ENCODE measurements around the gene TSHZ2. TPM values are rescaled to one million over a fixed set of nuclear protein-coding genes. Genes with fewer than 3 reads are reported as not detected.

TSHZ2 gene
- total RNA-seq, 1 donor from 2014 or later = 10.3 TPM

- ATAC-seq = peak; percentile 64
Measured at GRCh38 chr20:53210931-53211330, 238.8 kb downstream of the TSHZ2 start.

DNA sequence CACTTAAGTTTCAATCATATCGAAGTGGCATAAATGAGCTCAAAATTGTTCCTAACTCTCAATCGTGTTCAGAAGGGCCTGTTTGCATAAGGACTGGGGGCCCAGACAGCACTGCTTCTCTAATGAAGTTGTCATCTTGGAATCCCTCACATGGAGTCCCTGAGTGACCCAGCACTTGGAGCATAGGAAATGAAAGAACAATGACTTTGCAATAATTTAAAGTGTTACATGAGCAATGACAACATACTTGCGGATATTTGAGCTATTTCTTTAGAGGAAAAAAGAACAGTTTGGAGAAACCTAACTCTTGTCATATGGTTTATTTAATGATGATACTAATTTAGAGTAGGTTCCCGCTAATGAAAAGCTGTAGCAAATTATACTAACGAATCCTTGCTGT is 239.9 kb downstream of the TSHZ2 start:
- no peak for ATAC-seq

GRCh38 chr20:53214392-53214791 is 242.2 kb downstream of the TSHZ2 start:
- ATAC-seq = no peak

- ATAC-seq = peak; percentile 51
Measured at GRCh38 chr20:53215166-53215565, 243.0 kb downstream of the TSHZ2 start.

DNA sequence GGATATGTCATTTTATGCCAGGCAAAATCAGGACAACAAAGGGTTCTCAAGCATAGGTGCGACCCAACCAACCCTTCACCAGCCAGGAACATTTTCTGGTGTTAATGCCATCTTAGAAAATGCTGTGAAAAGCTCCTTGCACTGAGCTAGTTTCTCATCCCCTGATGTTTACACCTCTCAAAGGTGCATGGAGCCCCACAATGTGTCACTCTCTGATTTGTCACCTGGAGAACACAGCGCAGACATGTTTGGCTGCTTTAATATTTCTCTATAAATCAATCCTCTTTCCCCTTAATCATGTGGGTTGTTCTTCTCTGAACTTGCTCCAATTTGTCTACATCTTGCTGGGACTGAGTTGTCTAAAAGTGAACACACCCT is 244.3 kb downstream of the TSHZ2 start:
- ATAC-seq = peak; percentile 21

GRCh38 chr20:53216856-53217576 is 244.9 kb downstream of the TSHZ2 start:
- ATAC-seq = peak; percentile 80

- no peak for ATAC-seq
Measured at GRCh38 chr20:53220482-53221307, 248.5 kb downstream of the TSHZ2 start.

DNA sequence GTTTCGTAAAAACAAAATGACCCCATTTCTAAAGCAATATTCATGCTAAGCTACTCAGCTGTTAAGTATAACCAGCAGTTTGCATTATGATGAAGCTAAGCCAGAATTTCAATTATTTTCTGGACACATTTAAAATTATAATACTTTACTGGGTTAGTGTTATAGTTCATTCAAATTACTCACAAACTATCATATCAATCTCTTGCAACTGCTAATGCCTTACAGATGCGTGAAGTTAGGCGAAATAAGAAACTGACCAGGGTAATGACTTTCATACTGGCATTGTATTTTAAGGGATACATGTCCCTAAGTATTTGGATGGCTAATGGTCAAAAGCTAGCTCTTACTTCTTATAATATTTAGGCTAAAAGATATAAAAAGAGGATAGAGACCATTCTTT is 249.6 kb downstream of the TSHZ2 start:
- ATAC-seq = no peak

GRCh38 chr20:53222416-53222815 is 250.3 kb downstream of the TSHZ2 start:
- no peak for ATAC-seq

DNA sequence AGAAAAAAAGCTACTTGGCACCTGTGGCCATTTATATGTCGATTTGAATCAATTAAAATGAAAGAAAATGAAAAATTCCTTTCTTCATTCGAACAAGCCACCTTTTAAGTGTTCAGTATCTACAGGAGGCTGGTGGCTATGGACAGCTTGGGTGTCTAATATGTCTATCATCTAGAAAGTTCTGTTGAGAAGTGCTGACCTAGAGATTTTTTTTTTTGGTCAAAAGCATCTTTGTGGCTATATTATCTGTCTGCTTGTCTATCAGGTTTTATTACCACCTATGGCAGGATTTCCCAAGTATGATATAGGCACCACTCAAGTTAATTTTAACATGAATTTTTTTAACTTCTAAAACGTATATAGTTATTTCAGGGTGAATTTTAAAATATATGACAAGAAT is 250.8 kb downstream of the TSHZ2 start:
- ATAC-seq = no peak

DNA sequence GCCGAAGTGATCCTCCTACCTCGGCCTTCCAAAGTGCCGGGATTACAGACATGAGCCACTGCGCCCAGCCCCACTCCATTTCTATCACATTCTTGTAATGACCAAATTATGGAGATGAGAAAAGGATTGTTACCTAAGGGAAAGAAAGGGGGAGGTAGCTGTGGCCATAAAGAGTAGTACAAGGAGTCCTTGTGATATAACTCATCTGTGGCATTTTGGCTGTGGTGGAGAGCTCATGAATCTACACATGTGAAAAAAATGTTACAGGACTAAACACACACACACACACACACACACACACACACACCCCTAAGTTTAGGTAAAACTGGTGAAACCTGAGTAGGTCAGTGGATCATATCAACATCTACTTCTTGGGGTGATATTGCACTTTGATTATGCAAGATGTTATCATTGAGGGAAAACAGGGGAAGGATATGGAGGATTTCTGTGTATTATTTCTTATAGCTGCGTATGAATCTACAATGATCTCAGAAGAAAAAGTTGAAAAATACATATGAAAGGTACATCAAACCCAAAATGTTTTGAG is 251.5 kb downstream of the TSHZ2 start:
- no peak for ATAC-seq

- no peak for ATAC-seq
Measured at GRCh38 chr20:53224851-53225250, 252.7 kb downstream of the TSHZ2 start.

- no peak for ATAC-seq
Measured at GRCh38 chr20:53226826-53227225, 254.7 kb downstream of the TSHZ2 start.

GRCh38 chr20:53227523-53227922 is 255.4 kb downstream of the TSHZ2 start:
- ATAC-seq = no peak

DNA sequence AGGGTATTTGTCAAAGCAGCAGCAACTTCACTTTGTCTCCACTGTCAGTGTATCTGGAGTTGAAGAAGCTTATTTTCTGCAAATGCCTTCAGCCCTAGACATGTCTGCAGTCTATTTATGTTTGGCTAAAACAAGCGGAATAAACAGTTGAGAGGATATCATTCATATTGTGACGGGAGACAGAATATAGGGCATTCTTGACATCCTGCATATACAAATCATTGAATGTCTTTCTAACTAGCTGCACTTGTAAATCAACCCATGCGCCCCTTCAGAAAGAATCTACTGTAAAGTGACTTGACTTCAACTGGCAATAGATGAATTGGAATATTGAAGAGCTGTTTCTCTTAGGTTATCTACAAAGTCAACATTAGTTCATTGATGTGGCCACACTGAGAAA is 258.9 kb downstream of the TSHZ2 start:
- no peak for ATAC-seq

GRCh38 chr20:53237461-53237860 is 265.3 kb downstream of the TSHZ2 start:
- ATAC-seq = no peak

- no peak for ATAC-seq
Measured at GRCh38 chr20:53238121-53238660, 266.0 kb downstream of the TSHZ2 start.

- no peak for ATAC-seq
Measured at GRCh38 chr20:53243152-53243551, 271.0 kb downstream of the TSHZ2 start.

DNA sequence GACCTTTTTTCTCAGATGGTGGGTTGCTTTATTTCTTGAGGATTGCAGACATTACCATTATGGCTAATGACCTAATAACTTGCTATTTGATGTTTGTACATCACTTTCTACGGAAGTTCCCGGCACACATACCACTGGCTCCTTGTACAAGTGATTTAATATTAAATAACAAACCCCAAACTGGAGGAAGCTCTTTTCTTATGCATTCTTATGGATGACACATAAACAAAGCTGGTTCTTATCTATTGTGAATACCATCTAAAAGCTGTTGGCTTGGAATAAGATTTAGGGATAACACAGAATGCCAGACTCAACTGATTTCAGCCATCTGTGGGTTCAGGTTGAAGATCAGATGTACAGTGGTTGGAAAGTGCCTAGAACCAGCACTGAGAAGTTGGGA is 272.6 kb downstream of the TSHZ2 start:
- no peak for ATAC-seq

DNA sequence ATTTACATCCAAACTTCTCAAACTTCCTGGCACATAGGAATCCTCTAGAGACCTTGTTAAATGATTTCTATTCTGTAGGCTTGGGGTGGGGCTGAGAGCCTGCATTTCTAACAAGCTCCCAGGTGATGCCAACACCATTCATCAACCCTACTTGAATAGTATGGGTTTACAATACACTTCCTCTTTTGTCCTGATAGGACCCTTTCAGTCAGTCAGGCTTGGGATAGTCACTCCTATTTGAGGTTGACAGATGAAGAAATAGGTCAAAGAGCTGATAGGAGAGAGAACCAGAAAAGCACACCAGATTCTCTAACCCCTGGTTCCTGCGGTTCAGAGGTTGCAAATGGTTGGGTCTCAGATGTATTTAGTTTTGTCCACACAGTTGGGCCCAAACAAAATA is 273.4 kb downstream of the TSHZ2 start:
- no peak for ATAC-seq

DNA sequence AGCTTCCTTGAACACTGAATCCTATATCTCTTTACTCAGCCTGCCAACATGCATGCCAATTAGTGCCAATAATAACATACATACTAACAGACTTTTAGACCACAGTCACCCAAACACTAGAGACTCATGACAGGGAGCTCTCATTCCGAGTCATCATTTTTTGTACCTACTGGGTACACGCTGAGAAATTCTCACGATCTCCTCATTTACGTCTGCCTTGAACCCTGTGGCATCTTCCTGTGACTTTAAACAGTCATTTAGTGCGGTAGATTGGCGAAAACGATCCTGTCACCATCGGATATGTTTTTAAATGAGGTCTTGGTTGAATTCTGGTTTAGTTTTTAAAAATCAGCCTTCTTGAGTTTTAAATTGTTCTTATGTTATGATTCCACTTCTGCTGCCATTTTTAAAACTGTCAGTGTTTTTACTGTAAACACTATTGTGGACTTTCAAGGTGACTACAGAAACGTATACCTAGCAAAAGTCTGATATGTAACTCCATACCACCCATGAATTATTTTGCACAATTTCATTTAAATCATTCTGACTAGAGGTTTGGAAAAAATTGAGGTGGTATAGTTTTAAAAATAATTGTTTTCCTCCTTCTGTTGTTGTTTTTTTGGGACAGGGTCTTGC is 275.4 kb downstream of the TSHZ2 start:
- ATAC-seq = no peak

GRCh38 chr20:53250456-53250855 is 278.3 kb downstream of the TSHZ2 start:
- ATAC-seq = no peak

GRCh38 chr20:53252002-53252401 is 279.8 kb downstream of the TSHZ2 start:
- no peak for ATAC-seq

Measured in esophagus mucosa (tissue), 1 donor.